ENCODE measurements around the gene RAI2.

The RAI2 gene

GRCh38 chrX:17860811-17861488 lies at the start of gene RAI2:
Gene RAI2, minus strand, starts transcription at chrX:17861298. Its CDS starts 59,288 bp downstream, at chrX:17802010.
- peak in 20 of 58 donors; percentile 1 to 26 (median 7) for DNase-seq

DNA sequence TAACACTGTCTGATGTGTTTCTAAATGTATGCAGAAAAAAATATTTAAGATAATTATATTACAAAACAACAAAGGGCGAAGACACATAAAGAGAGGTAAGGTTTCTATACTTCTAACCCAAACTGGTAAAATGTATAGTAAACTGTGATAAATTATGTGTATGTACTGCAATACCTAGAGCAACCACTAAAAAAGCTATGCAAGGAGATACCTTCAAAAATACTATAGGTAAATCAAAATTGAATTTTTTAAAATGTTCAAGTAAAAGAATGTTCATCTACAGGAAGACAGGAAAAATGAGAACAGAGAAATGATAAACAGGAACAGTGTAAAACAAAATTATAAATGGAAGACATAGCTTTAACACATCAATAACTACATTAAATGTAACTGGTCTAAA lies 27.3 kb upstream of the RAI2 start:
- no peak for DNase-seq

GRCh38 chrX:17882680-17883079 lies 21.6 kb upstream of the RAI2 start:
- DNase-seq, result no peak

GRCh38 chrX:17878028-17878670 lies 17.1 kb upstream of the RAI2 start:
- no peak for DNase-seq

GRCh38 chrX:17876135-17876534 lies 15.0 kb upstream of the RAI2 start:
- DNase-seq, result no peak

DNA sequence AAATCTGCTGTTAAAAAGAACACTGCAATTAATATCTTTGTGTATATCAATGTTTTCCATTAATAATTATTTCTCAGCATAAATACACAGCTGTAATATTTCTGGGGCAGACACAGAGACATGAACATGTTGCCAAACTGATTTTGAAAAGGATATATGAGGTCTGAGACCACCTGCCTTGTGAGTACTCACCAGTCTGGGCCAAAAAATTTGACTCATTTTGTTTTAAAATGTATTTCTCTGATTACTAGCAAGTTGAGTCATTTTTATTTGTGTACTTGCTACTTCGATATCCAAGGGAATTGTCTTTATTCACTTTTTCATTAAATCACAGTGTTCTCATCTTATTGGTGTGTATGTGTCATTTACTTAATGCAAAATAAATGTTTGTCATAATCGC lies 8.5 kb upstream of the RAI2 start:
- DNase-seq, result no peak

DNA sequence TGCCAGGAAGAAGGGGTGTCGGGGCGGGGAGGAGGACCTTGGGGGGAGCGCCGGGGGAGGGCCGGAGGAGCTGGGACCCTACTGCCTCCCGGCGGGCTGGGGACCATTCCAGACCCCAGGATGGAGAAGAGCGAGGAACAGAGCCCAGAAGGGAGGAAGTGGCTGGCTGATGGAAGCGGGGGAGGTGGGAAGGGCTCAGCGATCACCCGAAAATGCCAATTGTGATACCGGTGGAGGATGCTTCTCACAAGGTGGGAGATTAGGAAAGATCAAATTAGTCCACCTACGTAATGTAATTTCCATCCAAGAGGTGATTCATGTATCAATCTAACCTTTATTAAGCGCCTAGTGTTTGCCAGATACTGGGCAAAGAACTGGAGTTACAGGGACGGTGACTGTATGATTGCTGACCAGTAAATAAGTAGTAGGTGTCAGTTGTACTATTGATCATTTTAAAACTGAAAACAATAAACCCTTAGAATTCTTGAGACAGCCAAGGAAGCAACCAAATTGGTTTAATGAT lies 452 bp upstream of the RAI2 start:
- DNase-seq, result no peak

- DNase-seq, result peak in 9 of 58 donors; percentile 1 to 45 (median 3)
Observed at GRCh38 chrX:17860179-17860780, 818 bp downstream of the RAI2 start.

GRCh38 chrX:17859609-17860178 lies 1.4 kb downstream of the RAI2 start:
- DNase-seq, result peak in 1 of 58 donors; percentile 0

- DNase-seq, result no peak
Observed at GRCh38 chrX:17854531-17854930, 6.6 kb downstream of the RAI2 start.

DNA sequence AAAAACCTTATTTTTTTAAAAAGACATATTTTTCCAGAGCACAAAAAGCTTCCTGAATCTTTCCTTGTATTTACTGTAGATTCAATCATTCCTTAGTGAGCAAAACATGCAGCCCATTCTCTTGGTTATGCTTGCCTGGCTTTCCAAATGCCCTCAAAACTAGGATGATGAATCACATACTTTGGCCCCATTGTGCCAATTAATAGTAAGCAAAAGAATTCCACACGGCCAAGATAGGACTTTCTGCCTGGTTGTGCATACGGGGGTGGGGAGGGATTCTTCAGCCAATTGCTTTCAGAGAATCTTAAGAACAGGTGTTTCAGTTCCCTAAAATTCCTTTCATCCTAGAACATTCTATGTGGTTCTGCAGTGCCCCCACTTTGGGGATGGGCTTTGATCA lies 7.0 kb downstream of the RAI2 start:
- DNase-seq, result no peak

- DNase-seq, result no peak
Observed at GRCh38 chrX:17851874-17852273, 9.2 kb downstream of the RAI2 start.

- no peak for DNase-seq
Observed at GRCh38 chrX:17848545-17849265, 12.4 kb downstream of the RAI2 start.

- DNase-seq, result no peak
Observed at GRCh38 chrX:17846045-17846444, 15.1 kb downstream of the RAI2 start.

DNA sequence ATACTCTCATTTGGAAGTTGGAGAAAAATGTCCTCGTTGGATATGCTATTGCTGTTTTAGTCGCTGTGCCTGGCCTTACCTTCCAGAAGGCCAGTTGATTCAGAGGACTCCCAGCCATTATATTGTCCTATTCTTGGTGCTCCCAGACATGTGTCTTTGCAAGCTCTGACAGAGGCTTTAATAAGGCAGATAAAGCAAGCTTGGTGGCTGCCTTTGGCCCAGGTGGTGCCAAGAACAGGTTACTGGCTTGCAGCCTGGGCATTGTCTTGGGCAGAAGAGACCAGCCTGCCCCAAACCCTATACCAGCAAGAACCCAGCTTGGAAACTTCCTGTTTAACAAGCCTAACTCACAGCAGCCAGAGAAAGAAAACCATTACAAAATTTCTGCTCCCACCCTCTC lies 16.9 kb downstream of the RAI2 start:
- no peak for DNase-seq

GRCh38 chrX:17842769-17843525 lies 18.2 kb downstream of the RAI2 start:
- DNase-seq, result no peak

- DNase-seq, result no peak
Observed at GRCh38 chrX:17839269-17839668, 21.8 kb downstream of the RAI2 start.

GRCh38 chrX:17836830-17837229 lies 24.3 kb downstream of the RAI2 start:
- no peak for DNase-seq

GRCh38 chrX:17833954-17834353 lies 27.1 kb downstream of the RAI2 start:
- no peak for DNase-seq

- DNase-seq, result no peak
Observed at GRCh38 chrX:17831255-17831654, 29.8 kb downstream of the RAI2 start.

GRCh38 chrX:17830211-17830610 lies 30.9 kb downstream of the RAI2 start:
- no peak for DNase-seq

Measured in anterior cingulate cortex (tissue), 58 donors.